ENCODE measurements around the gene RAB40C. TPM values are rescaled to one million over a fixed set of nuclear protein-coding genes. Genes with fewer than 3 reads are reported as not detected.
A peak's percentile ranks its signal among the peaks of the same experiment; 100 is the strongest.

The RAB40C gene
- total RNA-seq, 1 experiment from 2014 or later, result 20.8 TPM

GRCh38 chr16:580141-580945, 9.5 kb upstream of the RAB40C start:
- DNase-seq, result no peak
- H3K4me3 ChIP-seq, result no peak overlapping the region
- peaks cover 4% of the 10 kb centered on the region for H3K36me3 ChIP-seq

DNA sequence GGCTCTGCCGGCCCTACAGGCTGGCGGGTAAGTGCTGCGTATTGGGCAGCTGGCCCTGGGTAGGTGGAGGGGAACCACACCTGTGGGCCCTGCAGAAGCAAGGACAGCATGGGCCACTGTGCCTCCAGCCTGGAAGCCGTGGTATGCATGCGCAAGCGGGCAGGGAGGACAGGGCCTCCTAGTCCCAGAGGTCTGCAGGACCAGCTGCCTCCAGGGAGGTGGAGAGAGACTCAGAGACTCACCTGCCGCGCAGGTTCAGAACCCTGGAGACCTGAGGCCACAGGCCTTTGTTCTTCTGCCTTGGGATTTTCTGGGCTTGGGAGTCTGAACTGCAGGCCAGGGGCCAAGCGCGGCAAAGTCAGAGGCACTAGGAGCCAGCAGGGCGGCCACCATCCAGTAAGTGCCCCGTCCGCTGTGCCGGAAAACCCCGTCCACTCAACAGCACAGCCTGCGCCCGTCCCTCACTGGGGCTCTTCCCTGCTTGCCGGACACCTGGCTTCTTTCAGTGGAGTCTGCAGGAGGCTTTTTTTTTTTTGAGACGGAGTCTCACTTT, 8.8 kb upstream of the RAB40C start:
- Histone ChIP-seq H3K36me3 (peaks cover 4% of the 10 kb centered on the region), H3K27me3 (no peaks in the 10 kb centered on the region), H3K9me3 (no peaks in the 10 kb centered on the region), H3K4me3 (no peak overlapping the region)
- DNase-seq, result no peak

More at GRCh38 chr16:580141-580945, 9.5 kb upstream of the RAB40C start:
- no peaks in the 10 kb centered on the region for H3K27me3 ChIP-seq
- H3K9me3 ChIP-seq, result no peaks in the 10 kb centered on the region

DNA sequence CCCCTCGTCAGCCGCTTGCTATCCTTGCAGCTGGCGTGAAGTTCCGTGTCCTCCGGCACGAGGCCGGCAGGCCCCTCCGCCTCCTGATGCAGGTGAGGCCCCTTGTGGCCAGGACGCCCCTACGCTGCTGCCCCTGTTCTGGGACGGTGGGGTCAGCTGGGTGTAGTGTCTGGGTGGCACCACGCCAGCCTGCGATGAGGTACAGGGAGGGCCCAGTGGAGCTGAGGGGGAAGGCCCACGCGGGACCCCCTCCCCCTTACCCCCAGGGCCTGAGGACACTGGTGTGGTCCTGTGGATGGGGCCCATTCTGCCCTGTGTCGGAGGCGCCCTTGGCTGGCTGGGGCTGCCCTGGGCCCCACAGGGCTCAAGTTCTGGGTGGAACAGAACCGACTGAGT, 7.7 kb upstream of the RAB40C start:
- DNase-seq, result no peak
- no peaks in the 10 kb centered on the region for H3K9me3 ChIP-seq
- no peak overlapping the region for H3K4me3 ChIP-seq
- peaks cover 3% of the 10 kb centered on the region for H3K36me3 ChIP-seq
- H3K27me3 ChIP-seq, result no peaks in the 10 kb centered on the region

GRCh38 chr16:582614-583331, 7.1 kb upstream of the RAB40C start:
- H3K4me3 ChIP-seq, result no peak overlapping the region
- no peaks in the 10 kb centered on the region for H3K9me3 ChIP-seq
- H3K27me3 ChIP-seq, result no peaks in the 10 kb centered on the region
- DNase-seq, result no peak
- H3K36me3 ChIP-seq, result peaks cover 7% of the 10 kb centered on the region

- Histone ChIP-seq H3K36me3 (peaks cover 13% of the 10 kb centered on the region), H3K9me3 (no peaks in the 10 kb centered on the region), H3K27me3 (no peaks in the 10 kb centered on the region), H3K4me3 (no peak overlapping the region)
- DNase-seq, result no peak
Measured at GRCh38 chr16:583470-583814, 6.4 kb upstream of the RAB40C start.

- no peak overlapping the region for H3K4me3 ChIP-seq
- H3K9me3 ChIP-seq, result no peaks in the 10 kb centered on the region
- no peak for DNase-seq
Measured at GRCh38 chr16:583815-584591, 5.9 kb upstream of the RAB40C start.

DNA sequence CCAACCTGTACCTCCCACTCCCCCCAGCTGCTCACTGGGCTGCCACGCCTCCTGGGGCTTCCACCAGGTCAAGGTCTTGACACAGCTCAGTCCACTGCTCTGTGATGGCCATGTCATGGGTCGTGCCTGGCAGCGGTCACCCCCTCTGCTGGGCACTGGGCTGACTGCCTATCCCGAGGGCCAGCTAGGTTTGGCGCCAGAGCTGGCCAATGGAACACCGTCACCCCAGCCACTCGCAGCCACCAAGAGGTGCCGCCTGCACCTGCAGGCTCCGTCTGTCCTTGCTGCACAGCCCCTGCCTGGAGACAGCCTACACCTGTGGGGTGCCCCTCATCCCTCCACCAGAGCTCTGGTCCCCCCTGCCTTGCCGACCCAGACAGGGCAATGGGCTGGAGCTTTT, 4.5 kb upstream of the RAB40C start:
- no peaks in the 10 kb centered on the region for H3K9me3 ChIP-seq
- peaks cover 13% of the 10 kb centered on the region for H3K36me3 ChIP-seq
- H3K27me3 ChIP-seq, result no peaks in the 10 kb centered on the region
- no peak overlapping the region for H3K4me3 ChIP-seq
- no peak for DNase-seq

More at GRCh38 chr16:583815-584591, 5.9 kb upstream of the RAB40C start:
- peaks cover 13% of the 10 kb centered on the region for H3K36me3 ChIP-seq
- no peaks in the 10 kb centered on the region for H3K27me3 ChIP-seq

- no peak overlapping the region for H3K4me3 ChIP-seq
- H3K27me3 ChIP-seq, result no peaks in the 10 kb centered on the region
- peaks cover 10% of the 10 kb centered on the region for H3K36me3 ChIP-seq
- DNase-seq, result peak; percentile 85
- H3K9me3 ChIP-seq, result no peaks in the 10 kb centered on the region
Measured at GRCh38 chr16:586047-586644, 3.7 kb upstream of the RAB40C start.

DNA sequence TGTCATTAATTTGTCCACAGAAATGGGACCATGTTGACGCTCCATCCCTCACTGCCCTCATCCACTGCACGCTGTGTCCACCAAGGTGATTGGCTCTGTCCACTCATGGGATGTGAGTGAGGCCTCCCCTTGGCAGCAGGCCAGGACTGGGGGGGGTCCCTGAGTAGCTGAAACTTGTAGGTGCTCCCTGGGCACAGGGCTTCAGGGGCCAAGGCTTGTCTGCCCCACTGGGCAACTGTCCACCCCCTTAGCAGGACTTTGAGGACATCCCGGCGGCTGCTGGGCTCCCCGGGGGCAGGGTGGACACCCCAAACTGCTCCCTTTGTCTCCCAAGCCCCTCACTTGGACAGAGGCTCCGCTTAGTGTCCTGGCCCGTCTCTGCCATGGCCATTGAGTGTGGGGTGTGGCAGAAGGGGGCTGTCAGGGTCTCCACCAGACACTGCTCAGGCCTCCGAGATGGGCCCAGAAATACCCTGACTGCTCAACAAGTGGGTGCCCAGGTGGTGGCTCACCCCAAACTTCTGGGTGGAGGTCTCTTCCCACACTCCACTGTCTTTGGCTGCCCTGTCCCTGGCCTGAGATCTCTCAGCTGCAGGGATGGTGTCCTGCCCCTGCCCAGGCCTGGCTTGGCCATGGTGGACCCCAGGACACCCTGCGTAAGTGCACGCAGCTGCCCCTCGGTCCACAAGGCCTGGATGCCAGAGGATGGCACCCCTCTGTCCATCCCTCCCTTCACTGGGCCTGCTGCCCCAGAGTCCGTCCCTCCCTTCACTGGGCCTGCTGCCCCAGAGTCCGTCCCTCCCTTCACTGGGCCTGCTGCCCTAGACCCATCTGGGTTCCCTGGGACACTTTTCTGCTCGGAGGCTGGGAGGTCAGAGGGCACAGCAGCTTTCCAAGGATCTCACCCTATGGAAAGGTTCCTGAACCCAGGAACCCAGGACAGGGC, 2.9 kb upstream of the RAB40C start:
- H3K4me3 ChIP-seq, result peak overlapping the region; percentile 99
- peaks cover 10% of the 10 kb centered on the region for H3K36me3 ChIP-seq
- no peaks in the 10 kb centered on the region for H3K9me3 ChIP-seq
- DNase-seq, result peak; percentile 48
- H3K27me3 ChIP-seq, result no peaks in the 10 kb centered on the region

- Histone ChIP-seq H3K9me3 (no peaks in the 10 kb centered on the region), H3K36me3 (peaks cover 10% of the 10 kb centered on the region), H3K27me3 (no peaks in the 10 kb centered on the region), H3K4me3 (peak overlapping the region; percentile 99)
- DNase-seq, result no peak
Measured at GRCh38 chr16:588639-588888, 1.3 kb upstream of the RAB40C start.

- peak; percentile 96 for DNase-seq
- peaks cover 10% of the 10 kb centered on the region for H3K36me3 ChIP-seq
- H3K4me3 ChIP-seq, result peak overlapping the region; percentile 99
- H3K27me3 ChIP-seq, result no peaks in the 10 kb centered on the region
- no peaks in the 10 kb centered on the region for H3K9me3 ChIP-seq
Measured at GRCh38 chr16:588889-589657, 793 bp upstream of the RAB40C start.

GRCh38 chr16:590188-590814, 435 bp downstream of the RAB40C start:
- H3K36me3 ChIP-seq, result peaks cover 10% of the 10 kb centered on the region
- H3K27me3 ChIP-seq, result no peaks in the 10 kb centered on the region
- H3K9me3 ChIP-seq, result no peaks in the 10 kb centered on the region
- H3K4me3 ChIP-seq, result peak overlapping the region; percentile 62
- no peak for DNase-seq

DNA sequence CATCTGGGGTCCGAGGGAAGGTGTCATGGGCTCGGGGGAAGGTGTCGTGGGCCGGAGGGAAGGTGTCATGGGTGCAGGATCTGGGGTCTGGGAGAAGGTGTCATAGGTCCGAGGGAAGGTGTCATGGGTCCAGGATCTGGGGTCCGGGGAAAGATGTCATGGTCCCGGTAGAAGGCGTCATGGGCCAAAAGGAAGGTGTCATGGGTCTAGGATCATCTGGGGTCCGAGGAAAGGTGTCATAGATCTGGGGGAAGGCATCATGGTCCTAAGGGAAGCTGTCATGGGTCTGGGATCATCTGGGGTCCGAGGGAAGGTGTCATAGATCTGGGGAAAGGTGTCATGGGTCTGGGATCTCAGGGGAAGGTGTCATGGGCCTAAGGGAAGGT, 942 bp downstream of the RAB40C start:
- Histone ChIP-seq H3K4me3 (peak overlapping the region; percentile 62), H3K27me3 (no peaks in the 10 kb centered on the region), H3K9me3 (no peaks in the 10 kb centered on the region), H3K36me3 (peaks cover 10% of the 10 kb centered on the region)
- DNase-seq, result no peak

- H3K27me3 ChIP-seq, result no peaks in the 10 kb centered on the region
- no peaks in the 10 kb centered on the region for H3K9me3 ChIP-seq
- no peak overlapping the region for H3K4me3 ChIP-seq
- no peak for DNase-seq
- H3K36me3 ChIP-seq, result peaks cover 10% of the 10 kb centered on the region
Measured at GRCh38 chr16:591231-591630, 1.4 kb downstream of the RAB40C start.

Measured in MG63 (cell line).